Colonic mucosa (tissue), 4 donors: ENCODE measurements around the gene LCE1D. TPM values are rescaled to one million over a fixed set of nuclear protein-coding genes. Genes with fewer than 3 reads are reported as not detected.

Experiments
- DNase-seq: peaks from one replicate; pipeline ENCODE4 v3.0.0-alpha.2; 2020
- H3K27ac ChIP-seq: fragments of 200-600 bp; one replicate; pipeline ENCODE4 v1.8.0; 2021
- H3K27me3 ChIP-seq: fragments of 200-600 bp; one replicate; pipeline ENCODE4 v1.8.0; 2021
- H3K36me3 ChIP-seq: fragments of 200-600 bp; one replicate; pipeline ENCODE4 v1.8.0; 2021
- H3K4me1 ChIP-seq: fragments of 200-600 bp; one replicate; pipeline ENCODE4 v1.8.0; 2021; ENCODE audit warnings: mild to moderate bottlenecking
- H3K4me3 ChIP-seq: fragments of 200-600 bp; one replicate; pipeline ENCODE4 v1.8.0; 2021
- H3K9ac ChIP-seq, 2 donors: one replicate each; pipeline ENCODE4 v1.7.0; 2013; ENCODE audit warnings: control low read depth in 2 of 2, low read depth in 2 of 2, low read length in 2 of 2
- H3K9me3 ChIP-seq: fragments of 200-600 bp; one replicate; pipeline ENCODE4 v1.8.0; 2021
- intact Hi-C: fragments of 100-400 bp; cut with DNase I; formaldehyde crosslinking; loops from one replicate; pipeline ENCODE4 v1.14.1; 2022
- total RNA-seq, 2 donors: library from RNA; stranded (reverse); fragmentation: NEBNext Ultra II Directional in 1 of 2; extraction: Animal tissue kit (Norgen Biotek cat#: 25700) in 1 of 2; gene quantifications; one replicate each; pipeline ENCODE4 v1.2.1, GENCODE V29; 2021
- TF ChIP-seq, protein P1 (sequence below): fragments of 200-600 bp; IDR thresholded peaks from one replicate; pipeline ENCODE4 v1.8.0; 2022; ENCODE audit warnings: antibody characterized with exemption, mild to moderate bottlenecking
- donor health status: healthy.
- donor health status: DM: no; HTN: no; CAD: no.
- donor health status: DM: no; HTN: no; CAD: no.

The LCE1D gene
- total RNA-seq, 2 donors from 2014 or later, result not detected

DNA sequence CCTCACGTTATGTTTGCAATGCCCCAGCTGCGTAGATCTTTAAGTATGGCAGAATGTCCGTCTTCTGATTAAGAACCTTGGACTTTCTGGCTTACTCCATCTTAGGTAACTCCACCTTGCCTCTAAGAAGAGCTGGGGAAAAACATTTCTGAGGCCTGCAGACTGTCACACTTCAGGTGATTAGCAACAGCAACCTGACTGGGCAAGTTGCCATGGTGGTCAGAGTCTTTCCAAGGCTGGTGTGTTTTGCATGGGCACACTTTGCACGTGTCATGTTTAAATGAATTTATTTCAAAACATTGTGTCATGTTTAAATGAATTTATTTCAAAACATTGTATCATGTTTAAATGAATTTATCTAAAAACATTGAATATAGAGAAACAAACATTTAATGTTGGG, 37.9 kb upstream of the LCE1D start:
- TF ChIP-seq, protein P1, sequence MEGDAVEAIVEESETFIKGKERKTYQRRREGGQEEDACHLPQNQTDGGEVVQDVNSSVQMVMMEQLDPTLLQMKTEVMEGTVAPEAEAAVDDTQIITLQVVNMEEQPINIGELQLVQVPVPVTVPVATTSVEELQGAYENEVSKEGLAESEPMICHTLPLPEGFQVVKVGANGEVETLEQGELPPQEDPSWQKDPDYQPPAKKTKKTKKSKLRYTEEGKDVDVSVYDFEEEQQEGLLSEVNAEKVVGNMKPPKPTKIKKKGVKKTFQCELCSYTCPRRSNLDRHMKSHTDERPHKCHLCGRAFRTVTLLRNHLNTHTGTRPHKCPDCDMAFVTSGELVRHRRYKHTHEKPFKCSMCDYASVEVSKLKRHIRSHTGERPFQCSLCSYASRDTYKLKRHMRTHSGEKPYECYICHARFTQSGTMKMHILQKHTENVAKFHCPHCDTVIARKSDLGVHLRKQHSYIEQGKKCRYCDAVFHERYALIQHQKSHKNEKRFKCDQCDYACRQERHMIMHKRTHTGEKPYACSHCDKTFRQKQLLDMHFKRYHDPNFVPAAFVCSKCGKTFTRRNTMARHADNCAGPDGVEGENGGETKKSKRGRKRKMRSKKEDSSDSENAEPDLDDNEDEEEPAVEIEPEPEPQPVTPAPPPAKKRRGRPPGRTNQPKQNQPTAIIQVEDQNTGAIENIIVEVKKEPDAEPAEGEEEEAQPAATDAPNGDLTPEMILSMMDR, result no peak
- Histone ChIP-seq H3K9me3 (no peaks in the 10 kb centered on the region), H3K27ac (no peak overlapping the region)

DNA sequence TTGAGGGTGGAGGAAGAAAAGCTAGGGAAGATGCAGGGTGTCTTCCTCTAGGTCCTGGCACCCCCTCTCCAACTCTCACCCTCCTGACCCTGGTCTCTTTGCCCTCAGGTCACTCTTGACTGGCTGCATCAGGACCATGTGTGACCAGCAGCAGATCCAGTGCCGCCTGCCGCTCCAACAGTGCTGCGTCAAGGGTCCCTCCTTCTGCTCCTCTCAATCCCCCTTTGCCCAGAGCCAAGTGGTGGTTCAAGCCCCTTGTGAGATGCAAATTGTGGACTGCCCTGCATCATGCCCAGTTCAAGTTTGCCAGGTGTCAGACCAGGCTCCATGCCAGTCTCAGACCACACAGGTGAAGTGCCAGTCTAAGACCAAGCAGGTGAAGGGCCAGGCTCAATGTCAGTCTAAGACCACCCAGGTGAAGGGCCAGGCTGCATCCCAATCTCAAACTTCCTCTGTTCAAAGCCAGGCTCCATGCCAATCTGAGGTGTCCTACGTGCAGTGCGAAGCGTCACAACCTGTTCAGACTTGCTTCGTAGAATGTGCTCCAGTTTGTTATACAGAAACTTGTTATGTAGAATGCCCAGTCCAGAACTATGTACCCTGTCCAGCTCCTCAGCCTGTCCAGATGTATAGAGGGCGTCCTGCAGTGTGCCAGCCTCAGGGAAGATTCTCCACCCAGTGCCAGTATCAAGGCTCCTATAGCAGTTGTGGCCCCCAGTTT, 36.9 kb upstream of the LCE1D start:
- Histone ChIP-seq H3K9ac (no peak overlapping the region), H3K27me3 (no peaks in the 10 kb centered on the region), H3K36me3 (no peaks in the 10 kb centered on the region), H3K27ac (no peak overlapping the region), H3K4me3 (no peak overlapping the region), H3K4me1 (no peaks in the 10 kb centered on the region), H3K9me3 (no peaks in the 10 kb centered on the region)
- intact Hi-C loops, result no loop called here
- TF ChIP-seq, protein P1, result no peak
- DNase-seq, result no peak

More for the DNA sequence above, 37.9 kb upstream of the LCE1D start:
- no peak overlapping the region for H3K9ac ChIP-seq
- no peak overlapping the region for H3K4me3 ChIP-seq
- no peaks in the 10 kb centered on the region for H3K36me3 ChIP-seq
- intact Hi-C loops, result no loop called here
- no peaks in the 10 kb centered on the region for H3K27me3 ChIP-seq
- DNase-seq, result no peak
- no peaks in the 10 kb centered on the region for H3K4me1 ChIP-seq

DNA sequence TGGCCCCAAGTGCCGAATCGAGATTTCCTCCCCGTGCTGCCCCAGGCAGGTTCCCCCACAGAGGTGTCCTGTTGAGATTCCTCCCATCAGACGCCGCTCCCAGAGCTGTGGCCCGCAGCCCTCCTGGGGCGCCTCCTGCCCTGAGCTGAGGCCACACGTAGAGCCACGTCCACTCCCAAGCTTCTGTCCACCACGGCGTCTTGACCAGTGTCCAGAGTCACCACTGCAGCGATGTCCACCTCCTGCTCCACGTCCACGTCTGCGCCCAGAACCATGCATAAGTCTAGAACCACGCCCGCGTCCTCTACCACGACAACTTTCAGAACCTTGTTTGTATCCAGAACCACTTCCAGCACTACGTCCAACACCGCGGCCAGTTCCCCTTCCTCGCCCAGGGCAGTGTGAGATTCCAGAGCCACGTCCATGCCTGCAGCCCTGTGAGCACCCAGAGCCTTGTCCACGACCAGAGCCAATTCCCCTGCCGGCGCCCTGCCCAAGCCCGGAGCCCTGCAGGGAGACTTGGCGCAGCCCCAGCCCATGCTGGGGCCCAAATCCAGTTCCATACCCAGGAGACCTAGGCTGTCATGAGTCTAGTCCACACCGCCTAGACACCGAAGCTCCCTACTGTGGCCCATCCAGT, 35.9 kb upstream of the LCE1D start:
- TF ChIP-seq, protein P1, result no peak
- no peaks in the 10 kb centered on the region for H3K27me3 ChIP-seq
- intact Hi-C loops, result no loop called here
- no peaks in the 10 kb centered on the region for H3K36me3 ChIP-seq
- no peaks in the 10 kb centered on the region for H3K9me3 ChIP-seq
- no peak overlapping the region for H3K27ac ChIP-seq
- H3K4me1 ChIP-seq, result no peaks in the 10 kb centered on the region
- no peak overlapping the region for H3K9ac ChIP-seq
- no peak overlapping the region for H3K4me3 ChIP-seq
- DNase-seq, result no peak

DNA sequence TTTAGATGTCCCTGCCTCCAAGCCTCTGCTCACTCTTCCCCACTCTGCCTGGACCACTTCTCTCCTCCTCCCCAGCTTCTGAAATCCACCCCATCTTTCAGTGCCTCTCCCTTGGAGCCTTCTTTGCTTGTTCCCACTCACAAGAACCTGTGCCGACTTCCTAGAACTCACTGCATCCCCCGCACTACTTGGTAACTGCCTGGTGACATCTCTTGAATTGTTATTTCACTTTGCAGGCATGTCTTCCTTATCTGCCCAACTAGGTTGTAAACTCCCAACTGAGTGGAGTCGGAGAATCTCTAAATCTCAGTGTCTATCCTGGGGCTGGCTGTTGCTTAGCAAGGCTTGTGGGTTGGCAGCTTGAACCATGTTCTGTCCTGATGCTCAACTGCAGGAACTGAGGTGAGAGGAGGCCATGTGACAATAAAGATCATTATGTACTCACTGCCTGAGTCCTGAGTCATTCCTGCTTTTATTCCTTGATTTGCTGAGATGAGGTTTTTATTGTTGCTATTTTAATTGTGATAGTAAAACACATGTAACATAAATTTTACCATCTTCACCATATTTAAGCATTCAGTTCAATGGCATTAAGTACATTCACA, 34.8 kb upstream of the LCE1D start:
- Histone ChIP-seq H3K9ac (no peak overlapping the region), H3K4me1 (no peaks in the 10 kb centered on the region), H3K27me3 (no peaks in the 10 kb centered on the region), H3K36me3 (no peaks in the 10 kb centered on the region), H3K9me3 (no peaks in the 10 kb centered on the region), H3K4me3 (no peak overlapping the region), H3K27ac (no peak overlapping the region)
- TF ChIP-seq, protein P1, result no peak
- DNase-seq, result no peak
- intact Hi-C loops, result no loop called here

DNA sequence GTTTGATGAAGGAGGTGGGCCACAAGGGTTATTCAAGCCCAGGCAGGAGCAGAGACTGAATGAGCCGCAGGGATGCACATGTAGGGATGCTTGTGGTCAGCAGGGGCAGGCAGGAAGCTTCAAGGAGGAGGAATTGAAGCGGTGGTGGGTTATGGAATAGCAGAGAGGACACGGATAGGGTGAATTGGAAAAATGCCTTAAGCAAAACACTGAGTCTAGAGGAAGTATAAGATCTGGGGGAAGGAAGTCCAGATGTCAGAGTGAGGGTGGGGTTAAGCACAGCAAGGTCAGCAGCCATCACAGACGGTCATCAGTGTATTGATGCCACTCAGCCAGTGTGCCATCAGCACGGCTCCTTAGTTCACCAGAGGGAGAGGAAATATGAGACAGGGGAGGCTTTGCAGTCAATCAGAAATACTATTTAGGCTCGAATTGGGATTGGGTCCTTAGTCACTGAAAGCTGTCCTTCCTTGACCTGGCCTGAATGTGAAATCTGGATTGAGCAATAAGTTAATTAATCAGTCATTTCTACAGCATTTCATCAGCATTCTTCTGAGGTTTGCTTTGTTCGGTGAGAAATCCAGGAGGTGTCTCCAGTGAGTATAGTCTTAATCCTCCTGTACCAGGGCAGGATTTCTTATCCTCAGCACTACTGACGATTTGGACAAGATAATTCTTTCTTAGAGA, 27.5 kb upstream of the LCE1D start:
- no peak for DNase-seq
- TF ChIP-seq, protein P1, result no peak
- Histone ChIP-seq H3K9me3 (no peaks in the 10 kb centered on the region), H3K4me3 (no peak overlapping the region), H3K4me1 (no peaks in the 10 kb centered on the region), H3K9ac (no peak overlapping the region), H3K27ac (no peak overlapping the region), H3K27me3 (no peaks in the 10 kb centered on the region), H3K36me3 (no peaks in the 10 kb centered on the region)
- intact Hi-C loops, result no loop called here
